CD4-positive, alpha-beta T cell (primary cell): ENCODE measurements around the gene SPATA16. TPM values are rescaled to one million over a fixed set of nuclear protein-coding genes. Genes with fewer than 3 reads are reported as not detected.

Experiments used
- ATAC-seq: fragments of 200-7000 bp; cut with Tn5 transposase; one replicate; pipeline ENCODE4 v1.10.0; 2022; ENCODE audit warnings: mild to moderate bottlenecking; ENCODE audit not compliant: poor library complexity
- CTCF ChIA-PET: fragments of 350-600 bp; sonication (Branson Sonifier 250); formaldehyde crosslinking; loops from one replicate; lab custom pipeline; 2021; ENCODE audit warnings: antibody characterized with exemption, inconsistent platforms; lab: Charles Lee
- POLR2A ChIA-PET: fragments of 350-600 bp; sonication (Branson Sonifier 250); formaldehyde crosslinking; loops from one replicate; lab custom pipeline; 2021; ENCODE audit warnings: antibody characterized with exemption, inconsistent platforms; lab: Charles Lee
- DNase-seq, 14 experiments: peaks; one replicate each; pipeline ENCODE4 v3.0.0-alpha.2; 2013 to 2020; ENCODE audit warnings: mixed read lengths in 2 of 14
- H3K27ac ChIP-seq, 2 donors: one replicate each; pipeline versions ENCODE4 v1.5.1 to v1.7.0; 2013; ENCODE audit warnings: low read length in 2 of 2, low read depth in 1 of 2, mild to moderate bottlenecking in 1 of 2
- H3K27me3 ChIP-seq, 2 experiments: 1 replicate in 1 of 2; 2 replicates in 1 of 2; pipeline versions ENCODE4 v1.6.1 to v1.7.0; 2013; ENCODE audit warnings: low read length in 2 of 2, control low read depth in 1 of 2, mild to moderate bottlenecking in 1 of 2, moderate library complexity in 1 of 2; ENCODE audit not compliant: insufficient read depth in 2 of 2, control insufficient read depth in 1 of 2
- H3K36me3 ChIP-seq: one replicate; pipeline ENCODE4 v1.6.1; 2013; ENCODE audit warnings: low read length, control low read depth; ENCODE audit not compliant: insufficient read depth
- H3K4me1 ChIP-seq: one replicate; pipeline ENCODE4 v1.6.1; 2013; ENCODE audit warnings: low read length, control low read depth; ENCODE audit not compliant: insufficient read depth
- H3K4me3 ChIP-seq: one replicate; pipeline ENCODE4 v1.5.1; 2013; ENCODE audit warnings: mild to moderate bottlenecking, low read length, moderate library complexity
- H3K9me3 ChIP-seq, 2 experiments: 1 replicate in 1 of 2; 2 replicates in 1 of 2; pipeline versions ENCODE4 v1.6.1 to v1.7.0; 2013; ENCODE audit warnings: low read length in 2 of 2, mild to moderate bottlenecking in 2 of 2, control low read depth in 1 of 2, moderate library complexity in 1 of 2; ENCODE audit not compliant: control insufficient read depth in 1 of 2, insufficient read depth in 1 of 2
- H3K27ac Mint-ChIP-seq: one replicate; pipeline ENCODE4 v1.8.0; 2020; ENCODE audit warnings: mixed read lengths
- H3K27me3 Mint-ChIP-seq: one replicate; pipeline ENCODE4 v1.8.0; 2021; ENCODE audit warnings: mixed read lengths
- H3K36me3 Mint-ChIP-seq: one replicate; pipeline ENCODE4 v1.8.0; 2021; ENCODE audit warnings: low read depth, mixed read lengths
- H3K4me1 Mint-ChIP-seq: one replicate; pipeline ENCODE4 v1.8.0; 2021; ENCODE audit warnings: low read depth, mixed read lengths
- H3K4me3 Mint-ChIP-seq: one replicate; pipeline ENCODE4 v1.8.0; 2020; ENCODE audit warnings: mild to moderate bottlenecking, mixed read lengths
- H3K9me3 Mint-ChIP-seq: one replicate; pipeline ENCODE4 v1.8.0; 2020; ENCODE audit warnings: mixed read lengths
- CTCF ChIP-seq: fragments of 200-600 bp; IDR thresholded peaks from one replicate; pipeline ENCODE4 v1.8.0; 2022; ENCODE audit warnings: antibody characterized with exemption, mild to moderate bottlenecking
- intact Hi-C, 2 experiments: fragments of 100-400 bp; cut with DNase I in 1 of 2; cut with micrococcal nuclease in 1 of 2; formaldehyde crosslinking; loops; one replicate each; pipeline versions ENCODE4 v1.15.1 to v1.9.0; 2023 to 2025; cut with DNase I, micrococcal nuclease
- total RNA-seq, 174 experiments: library from RNA in 2 of 174; stranded (reverse) in 2 of 174; gene quantifications; one replicate each; pipeline ENCODE4 v1.2.3 and lab custom pipeline; 2021 to 2026

Gene SPATA16
- total RNA-seq, 2 experiments from 2014 or later: not detected

- H3K4me3 ChIP-seq: no peak overlapping the region
- no peaks in the 10 kb centered on the region for H3K4me1 ChIP-seq
- intact Hi-C loops: no loop called here
- H3K4me1 Mint-ChIP-seq: no peaks in the 10 kb centered on the region
- H3K27ac Mint-ChIP-seq: no peak overlapping the region
- ATAC-seq (no peak), DNase-seq (no peak)
- peaks cover 9% of the 10 kb centered on the region for H3K9me3 Mint-ChIP-seq
- TF ChIP-seq CTCF: no peak
- H3K9me3 ChIP-seq: no peaks in the 10 kb centered on the region
- H3K36me3 ChIP-seq: no peaks in the 10 kb centered on the region
- H3K27ac ChIP-seq: no peak overlapping the region
- H3K27me3 ChIP-seq: no peaks in the 10 kb centered on the region
- H3K36me3 Mint-ChIP-seq: no peaks in the 10 kb centered on the region
- ChIA-PET CTCF (no interaction called here), POLR2A (no interaction called here)
- no peaks in the 10 kb centered on the region for H3K27me3 Mint-ChIP-seq
- H3K4me3 Mint-ChIP-seq: no peak overlapping the region
Observed at GRCh38 chr3:173090492-173090891, 50.5 kb downstream of the SPATA16 start.

DNA sequence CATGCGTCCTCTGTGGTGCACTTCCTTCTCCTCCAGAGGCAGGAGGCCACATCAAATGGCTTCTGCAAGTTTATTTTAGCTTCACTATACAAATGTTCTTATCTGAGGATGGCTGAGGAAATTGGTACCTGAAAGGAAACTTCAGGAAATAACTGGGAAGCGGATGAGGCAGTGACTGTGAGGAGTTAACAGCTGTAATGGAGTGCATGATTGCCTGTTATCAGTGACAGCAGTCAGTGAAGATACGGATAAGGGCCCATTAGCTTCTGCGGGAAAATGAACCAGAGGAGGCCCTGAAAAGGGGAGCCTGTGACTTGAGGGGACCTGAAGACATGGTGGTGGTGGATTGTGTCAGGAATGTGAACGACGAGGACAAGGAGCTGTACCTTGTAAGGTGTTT, 51.8 kb downstream of the SPATA16 start:
- TF ChIP-seq CTCF: no peak
- Histone ChIP-seq H3K27ac (no peak overlapping the region), H3K36me3 (no peaks in the 10 kb centered on the region), H3K27me3 (no peaks in the 10 kb centered on the region), H3K4me3 (no peak overlapping the region), H3K9me3 (no peaks in the 10 kb centered on the region), H3K4me1 (no peaks in the 10 kb centered on the region)
- peaks cover 9% of the 10 kb centered on the region for H3K9me3 Mint-ChIP-seq
- DNase-seq (no peak), ATAC-seq (no peak)
- no peaks in the 10 kb centered on the region for H3K36me3 Mint-ChIP-seq
- H3K4me1 Mint-ChIP-seq: no peaks in the 10 kb centered on the region
- no peak overlapping the region for H3K27ac Mint-ChIP-seq
- ChIA-PET POLR2A (no interaction called here), CTCF (no interaction called here)
- H3K27me3 Mint-ChIP-seq: no peaks in the 10 kb centered on the region
- H3K4me3 Mint-ChIP-seq: no peak overlapping the region
- intact Hi-C loops: no loop called here

GRCh38 chr3:173078525-173078924, 62.5 kb downstream of the SPATA16 start:
- Mint-ChIP-seq H3K27ac (no peak overlapping the region), H3K4me1 (no peaks in the 10 kb centered on the region), H3K36me3 (no peaks in the 10 kb centered on the region), H3K9me3 (peaks cover 12% of the 10 kb centered on the region), H3K4me3 (no peak overlapping the region), H3K27me3 (no peaks in the 10 kb centered on the region)
- ChIA-PET CTCF (no interaction called here), POLR2A (no interaction called here)
- no peaks in the 10 kb centered on the region for H3K4me1 ChIP-seq
- no peaks in the 10 kb centered on the region for H3K36me3 ChIP-seq
- H3K9me3 ChIP-seq: peaks cover 0 to 7% of the 10 kb centered on the region in 2 experiments
- ATAC-seq (no peak), DNase-seq (no peak)
- H3K27ac ChIP-seq: no peak overlapping the region
- H3K4me3 ChIP-seq: no peak overlapping the region
- H3K27me3 ChIP-seq: no peaks in the 10 kb centered on the region
- intact Hi-C loops: no loop called here
- TF ChIP-seq CTCF: no peak
